Neuronal stem cell (in vitro differentiated cells): Measurements from ENCODE around the gene MROH8.

Source experiments
- DNase-seq: peaks from one replicate; pipeline ENCODE4 v3.0.0-alpha.2; 2013; ENCODE audit warnings: low spot score
- H2AFZ ChIP-seq: one replicate; pipeline ENCODE4 v1.6.1; 2013; ENCODE audit warnings: mild to moderate bottlenecking, low read length, inconsistent platforms
- H2AK5ac ChIP-seq: 2 replicates; pipeline ENCODE4 v1.6.1; 2013; ENCODE audit warnings: low read depth, mild to moderate bottlenecking, inconsistent platforms, low read length, moderate library complexity, mixed read lengths
- H2BK120ac ChIP-seq: 2 replicates; pipeline ENCODE4 v1.6.1; 2013; ENCODE audit warnings: low read depth, mild to moderate bottlenecking, inconsistent platforms, low read length, moderate library complexity, mixed read lengths
- H2BK12ac ChIP-seq: one replicate; pipeline ENCODE4 v1.6.1; 2013; ENCODE audit warnings: low read length, inconsistent platforms
- H2BK15ac ChIP-seq: 2 replicates; pipeline ENCODE4 v1.6.1; 2013; ENCODE audit warnings: mild to moderate bottlenecking, low read length, inconsistent platforms, mixed read lengths
- H2BK5ac ChIP-seq: one replicate; pipeline ENCODE4 v1.6.1; 2013; ENCODE audit warnings: inconsistent platforms, mild to moderate bottlenecking, low read length, moderate library complexity
- H3K14ac ChIP-seq: one replicate; pipeline ENCODE4 v1.6.1; 2013; ENCODE audit warnings: low read length, inconsistent platforms
- H3K18ac ChIP-seq: 2 replicates; pipeline ENCODE4 v1.6.1; 2013; ENCODE audit warnings: low read length, inconsistent platforms
- H3K23ac ChIP-seq: 2 replicates; pipeline ENCODE4 v1.6.1; 2013; ENCODE audit warnings: low read depth, mild to moderate bottlenecking, mixed read lengths, low read length, inconsistent platforms; ENCODE audit not compliant: poor library complexity
- H3K27ac ChIP-seq: replicated peaks from 3 replicates; pipeline ENCODE4 v1.5.1; 2013; ENCODE audit warnings: low read length, inconsistent platforms
- H3K27me3 ChIP-seq, 3 experiments: 2 replicates each; pipeline ENCODE4 v1.6.1; 2013; ENCODE audit warnings: low read length in 3 of 3, mild to moderate bottlenecking in 2 of 3, inconsistent platforms in 1 of 3, low read depth in 1 of 3, mixed read lengths in 1 of 3, moderate library complexity in 1 of 3; ENCODE audit not compliant: control insufficient read depth in 3 of 3, insufficient read depth in 3 of 3
- H3K36me3 ChIP-seq, 2 donors: replicated peaks in 1 of 2; 2 replicates each; pipeline ENCODE4 v1.6.1; 2013; ENCODE audit warnings: low read length in 2 of 2; ENCODE audit not compliant: control insufficient read depth in 2 of 2, insufficient read depth in 2 of 2
- H3K4ac ChIP-seq: 2 replicates; pipeline ENCODE4 v1.6.1; 2013; ENCODE audit warnings: inconsistent platforms, mild to moderate bottlenecking, low read length, moderate library complexity
- H3K4me1 ChIP-seq, 2 donors: 1 replicate in 1 of 2; 2 replicates in 1 of 2; pipeline ENCODE4 v1.6.1; 2013; ENCODE audit warnings: low read length in 2 of 2, low read depth in 1 of 2; ENCODE audit not compliant: control insufficient read depth in 2 of 2, insufficient read depth in 1 of 2
- H3K4me2 ChIP-seq: one replicate; pipeline ENCODE4 v1.6.1; 2013; ENCODE audit warnings: mild to moderate bottlenecking, low read length, inconsistent platforms; ENCODE audit not compliant: insufficient read depth, poor library complexity, severe bottlenecking
- H3K4me3 ChIP-seq, 2 donors: 2 replicates each; pipeline ENCODE4 v1.5.1; 2013; ENCODE audit warnings: low read length in 2 of 2, mild to moderate bottlenecking in 2 of 2, inconsistent platforms in 1 of 2, moderate library complexity in 1 of 2
- H3K79me1 ChIP-seq: one replicate; pipeline ENCODE4 v1.6.1; 2013; ENCODE audit warnings: low read depth, mild to moderate bottlenecking, inconsistent platforms, low read length, moderate library complexity
- H3K9ac ChIP-seq: one replicate; pipeline ENCODE4 v1.6.1; 2013; ENCODE audit warnings: mild to moderate bottlenecking, low read depth, low read length, inconsistent platforms; ENCODE audit not compliant: poor library complexity
- H3K9me3 ChIP-seq, 2 donors: replicated peaks in 1 of 2; 2 replicates each; pipeline versions ENCODE3 to v1.6.1; 2013; ENCODE audit warnings: low read length in 2 of 2, mild to moderate bottlenecking in 2 of 2, inconsistent platforms in 1 of 2, low read depth in 1 of 2, mixed read lengths in 1 of 2, moderate library complexity in 1 of 2; ENCODE audit not compliant: control insufficient read depth in 2 of 2, insufficient read depth in 1 of 2
- H4K8ac ChIP-seq: one replicate; pipeline ENCODE4 v1.6.1; 2013; ENCODE audit warnings: low read depth, mild to moderate bottlenecking, inconsistent platforms, low read length, moderate library complexity
- H4K91ac ChIP-seq: one replicate; pipeline ENCODE4 v1.6.1; 2013; ENCODE audit warnings: low read length, low read depth, mild to moderate bottlenecking, inconsistent platforms; ENCODE audit not compliant: poor library complexity
- WGBS, 2 donors: extraction: QIAGEN DNeasy Blood & Tissue Kit; methylation state at CpG; one replicate each; pipeline ENCODE4 v1.1.7; 2013; ENCODE audit warnings: missing lambda C conversion rate in 2 of 2, mixed read lengths in 1 of 2; ENCODE audit not compliant: insufficient read length in 2 of 2, insufficient replicate concordance in 1 of 2; ENCODE audit errors: extremely low coverage in 2 of 2; 5-methylcytosine and 5-hydroxymethylcytosine counted together

The MROH8 gene

DNA sequence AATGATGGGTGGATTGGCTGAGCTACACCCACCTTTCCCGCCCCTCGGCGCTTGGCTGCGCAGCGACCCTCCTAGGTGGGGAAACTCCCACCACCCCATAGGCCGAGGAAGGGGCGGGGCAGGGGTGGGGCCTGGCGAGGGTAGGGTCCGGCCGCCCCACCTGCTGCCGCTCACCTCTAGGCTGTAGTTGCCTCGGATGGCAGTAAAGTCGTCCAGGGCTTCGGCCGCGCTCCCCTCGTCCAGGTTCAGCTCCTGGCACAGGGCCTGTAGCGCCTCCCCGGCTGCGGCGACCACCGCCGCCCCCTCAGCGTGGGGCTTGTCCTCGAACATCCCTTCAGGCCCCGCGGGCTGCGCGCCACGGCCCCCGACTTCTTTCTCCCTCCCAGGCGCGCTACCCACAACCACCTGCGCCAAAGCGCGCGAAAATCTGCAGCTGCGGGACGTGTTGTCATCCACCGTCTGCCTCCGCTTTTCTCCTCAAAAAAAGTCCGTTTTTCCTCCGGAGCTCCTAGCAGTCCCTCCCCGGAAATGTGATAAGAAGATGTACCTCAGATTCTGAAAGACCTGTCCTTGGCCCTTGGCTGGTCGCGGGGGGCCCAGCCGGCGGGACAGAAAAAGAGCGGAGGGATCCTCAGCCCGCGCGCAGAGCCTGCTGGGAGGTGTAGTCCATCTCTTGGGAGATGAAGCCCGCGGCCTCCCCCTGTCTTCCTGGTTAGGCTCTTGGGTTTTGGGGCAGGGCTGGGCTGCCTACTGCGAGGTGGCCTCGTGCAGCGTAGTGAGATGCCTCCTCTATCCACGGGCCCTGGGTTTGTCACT, 83.5 kb downstream of the MROH8 start, which contains the start of gene RBL1:
Gene RBL1 (minus strand): TSS at position 399 of the 816 bp plus-strand sequence. CDS start 69 bp downstream, at position 330.
- H4K8ac ChIP-seq: peak within 1 kb of the TSS; percentile 32

DNA sequence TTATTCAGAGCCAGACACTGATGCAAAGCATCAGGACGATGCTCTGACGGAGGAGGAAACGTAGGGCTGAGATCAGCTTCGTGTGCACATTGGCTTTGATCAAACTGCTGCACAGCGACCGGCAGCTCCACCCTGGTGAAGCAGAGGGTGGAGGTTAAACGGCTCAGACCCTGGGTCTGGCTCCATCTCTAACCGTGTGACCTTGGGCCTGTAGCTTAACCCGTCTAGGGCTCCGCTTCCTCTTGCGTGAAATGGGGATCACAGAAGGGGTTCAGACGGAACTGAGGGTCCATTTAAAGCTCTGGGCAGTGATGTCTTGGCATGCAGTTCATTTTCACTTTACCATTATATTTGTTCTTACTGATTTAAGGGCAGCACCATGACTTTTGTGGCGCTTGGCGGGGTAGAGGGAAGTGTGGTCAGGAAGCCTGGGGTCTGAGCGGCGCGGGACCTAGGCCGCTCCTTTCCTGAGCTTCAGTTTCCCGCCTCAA, 84.2 kb downstream of the MROH8 start:
- WGBS, 2 donors: no CpG with 5 or more reads among the region's 19 CpGs
- Histone ChIP-seq H4K91ac (no peak overlapping the region), H3K36me3 (peaks cover 2 to 44% of the 10 kb centered on the region in 2 donors), H3K9ac (peak overlapping the region; percentile 66), H3K14ac (no peak overlapping the region), H2AK5ac (no peak overlapping the region), H3K23ac (no peak overlapping the region), H2AFZ (peak overlapping the region; percentile 99), H4K8ac (no peak overlapping the region), H3K9me3 (no peaks in the 10 kb centered on the region), H3K27ac (peak overlapping the region; percentile 2), H2BK120ac (no peak overlapping the region), H3K18ac (peak overlapping the region; percentile 86), H2BK12ac (no peak overlapping the region), H3K27me3 (no peaks in the 10 kb centered on the region), H3K4me3 (peak overlapping the region; percentile 67 to 91), H3K79me1 (peaks cover 3% of the 10 kb centered on the region), H3K4me2 (peak overlapping the region; percentile 74), H2BK15ac (no peak overlapping the region), H2BK5ac (no peak overlapping the region), H3K4me1 (peaks cover 8% of the 10 kb centered on the region in 2 donors), H3K4ac (no peak overlapping the region)
- no peak for DNase-seq

More for the DNA sequence above, 83.5 kb downstream of the MROH8 start, which contains the start of gene RBL1:
- Histone ChIP-seq H2BK120ac (no peak within 1 kb of the TSS), H2BK5ac (peak within 1 kb of the TSS; percentile 85), H2AFZ (peak within 1 kb of the TSS; percentile 99), H3K4ac (no peak within 1 kb of the TSS), H3K23ac (peak within 1 kb of the TSS; percentile 98), H3K9ac (peak within 1 kb of the TSS; percentile 96), H3K4me2 (peak within 1 kb of the TSS; percentile 74), H3K27ac (peak within 1 kb of the TSS; percentile 78), H2BK15ac (peak within 1 kb of the TSS; percentile 83), H3K9me3 (no peaks in the 10 kb centered on the region), H3K4me1 (peaks cover 8% of the 10 kb centered on the region in 2 donors), H3K4me3 (peak within 1 kb of the TSS; percentile 67 to 91), H4K91ac (peak within 1 kb of the TSS; percentile 86), H3K18ac (peak within 1 kb of the TSS; percentile 99), H2BK12ac (no peak within 1 kb of the TSS), H3K79me1 (peaks cover 3% of the 10 kb centered on the region), H2AK5ac (no peak within 1 kb of the TSS), H3K36me3 (peaks cover 2 to 38% of the 10 kb centered on the region in 2 donors), H3K27me3 (no peaks in the 10 kb centered on the region), H3K14ac (no peak within 1 kb of the TSS)
- peak; percentile 90 for DNase-seq
- WGBS, 2 donors: no CpG with 5 or more reads among the region's 58 CpGs

DNA sequence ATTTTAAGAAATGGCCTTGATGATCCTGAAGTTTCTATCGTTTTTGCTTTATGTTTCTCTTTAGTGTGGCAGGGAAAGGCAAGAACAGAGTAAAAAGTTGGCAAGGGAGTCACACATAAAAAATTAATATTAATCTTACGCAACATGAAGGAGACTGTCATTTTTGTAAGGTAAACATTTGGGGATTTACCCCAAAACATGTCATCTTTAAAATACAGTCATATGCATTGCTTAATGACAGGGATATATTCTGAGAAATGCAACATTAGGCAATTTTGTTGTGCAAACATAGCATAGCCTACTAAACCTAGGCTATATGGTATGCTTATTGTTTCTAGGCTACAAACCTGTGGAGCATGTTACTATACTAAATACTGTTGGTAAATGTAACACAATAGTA, 88.9 kb downstream of the MROH8 start:
- Histone ChIP-seq H3K4me1 (peaks cover 4 to 6% of the 10 kb centered on the region in 2 donors), H3K18ac (no peak overlapping the region), H3K4me2 (no peak overlapping the region), H3K27me3 (no peaks in the 10 kb centered on the region), H2BK5ac (no peak overlapping the region), H2AFZ (no peak overlapping the region), H3K9me3 (no peaks in the 10 kb centered on the region), H2AK5ac (no peak overlapping the region), H4K8ac (no peak overlapping the region), H4K91ac (no peak overlapping the region), H2BK12ac (no peak overlapping the region), H3K14ac (no peak overlapping the region), H3K23ac (no peak overlapping the region), H3K27ac (no peak overlapping the region), H3K4me3 (no peak overlapping the region), H2BK120ac (no peak overlapping the region), H3K4ac (no peak overlapping the region), H3K9ac (no peak overlapping the region), H2BK15ac (no peak overlapping the region), H3K36me3 (peaks cover 2 to 89% of the 10 kb centered on the region in 2 donors), H3K79me1 (peaks cover 3% of the 10 kb centered on the region)
- DNase-seq: no peak
- WGBS, 2 donors: no CpG with 5 or more reads among the region's 2 CpGs

DNA sequence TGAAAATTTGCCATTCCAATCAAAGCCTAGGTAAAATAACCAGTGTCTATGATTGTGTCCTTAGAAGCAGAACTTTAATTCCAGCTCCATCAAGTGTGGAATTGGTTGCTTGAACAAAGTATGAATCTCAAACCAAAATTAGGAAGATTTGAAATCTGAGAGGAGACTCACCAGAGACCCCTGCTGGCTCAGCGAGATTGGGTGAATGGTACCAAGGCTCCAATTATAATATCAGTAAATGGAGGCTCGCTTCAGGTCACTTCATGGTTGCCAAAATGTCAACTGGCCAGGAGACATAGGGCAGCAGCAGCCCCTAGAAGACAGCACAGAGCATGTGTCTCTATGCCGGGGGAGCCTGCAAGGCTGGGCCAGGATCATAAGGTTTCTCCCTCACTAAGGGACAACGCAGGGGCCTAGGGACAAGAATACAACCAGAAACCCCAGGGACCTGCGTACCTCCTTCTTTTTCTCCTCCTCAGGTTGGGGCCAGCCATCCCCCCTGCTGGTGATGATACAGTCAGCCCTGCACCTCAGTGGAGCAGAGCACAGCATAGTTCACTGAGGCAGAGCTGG, 97.5 kb downstream of the MROH8 start:
- H4K8ac ChIP-seq: no peak overlapping the region
- no peak overlapping the region for H3K18ac ChIP-seq
- no peak overlapping the region for H3K4ac ChIP-seq
- H3K4me2 ChIP-seq: no peak overlapping the region
- peaks cover 2% of the 10 kb centered on the region for H3K79me1 ChIP-seq
- no peak overlapping the region for H3K9ac ChIP-seq
- H2BK5ac ChIP-seq: no peak overlapping the region
- WGBS, 2 donors: no CpG with 5 or more reads among the region's 5 CpGs
- no peak for DNase-seq
- H3K14ac ChIP-seq: no peak overlapping the region
- no peak overlapping the region for H2AK5ac ChIP-seq
- no peak overlapping the region for H3K23ac ChIP-seq
- no peak overlapping the region for H2BK120ac ChIP-seq
- no peak overlapping the region for H3K27ac ChIP-seq
- H3K4me1 ChIP-seq: no peaks in the 10 kb centered on the region
- no peak overlapping the region for H4K91ac ChIP-seq
- no peak overlapping the region for H3K4me3 ChIP-seq
- no peak overlapping the region for H2BK12ac ChIP-seq
- H3K27me3 ChIP-seq: no peaks in the 10 kb centered on the region
- H3K9me3 ChIP-seq: no peaks in the 10 kb centered on the region
- no peak overlapping the region for H2AFZ ChIP-seq
- H3K36me3 ChIP-seq: peaks cover 7 to 97% of the 10 kb centered on the region in 2 donors
- H2BK15ac ChIP-seq: no peak overlapping the region
